Activated CD4-positive, alpha-beta T cell treated with anti-CD3 and anti-CD28 coated beads, Interleukin-2, amount 50 U/mL, for 24 hours (primary cell): ENCODE measurements around the gene OR5M10.
"Not testable (repeated sequence)": the region's sequence is repeated elsewhere in the genome, so short reads cannot be mapped to it uniquely, and the experiment has no call there.

Experiments
- DNase-seq, 2 donors: peaks; one replicate each; pipeline ENCODE4 v3.0.0-alpha.2; 2020; ENCODE audit warnings: low read depth in 1 of 2, low spot score in 1 of 2

OR5M10 gene

DNA sequence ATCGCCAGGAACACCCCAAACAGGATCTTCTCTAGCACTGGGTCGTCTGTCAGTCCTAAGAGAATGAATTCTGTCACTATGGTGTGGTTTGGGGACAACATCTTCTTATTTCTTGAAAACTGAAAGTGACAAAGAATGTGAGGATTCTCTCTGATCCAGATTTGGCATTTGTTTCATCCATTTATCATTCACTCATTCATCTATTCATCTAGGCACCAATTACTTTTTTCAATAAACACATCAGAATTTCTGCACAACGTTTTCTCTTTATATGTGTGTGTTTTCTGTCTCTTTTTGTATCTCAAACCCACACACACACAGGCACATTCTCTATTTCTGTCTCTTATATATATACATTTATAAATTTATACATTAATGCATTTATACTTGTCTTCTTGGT lies at the start of gene OR5M10:
Gene OR5M10 (minus strand): TSS at position 101 of the 400 bp plus-strand sequence. CDS start 0 bp downstream, at position 101.
- DNase-seq, result no peak

DNA sequence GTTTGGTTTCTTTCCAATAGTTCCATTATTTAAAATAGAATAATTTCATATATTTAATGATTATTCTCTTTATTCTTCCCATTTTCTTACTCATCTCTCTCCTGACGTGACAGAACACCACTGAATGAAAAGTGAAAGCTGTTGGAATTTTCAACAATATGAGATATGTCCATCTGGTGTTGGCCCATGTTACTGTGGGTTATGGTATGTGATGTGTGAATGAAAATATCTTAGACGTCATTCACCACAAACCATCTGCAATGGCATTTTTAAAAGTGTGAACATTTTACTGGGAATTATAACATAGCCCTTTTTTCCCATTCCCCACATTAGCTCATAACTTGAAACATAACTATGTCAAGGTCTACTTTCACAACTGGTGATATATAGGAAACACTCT lies 48.4 kb upstream of the OR5M10 start:
- DNase-seq, result no peak

DNA sequence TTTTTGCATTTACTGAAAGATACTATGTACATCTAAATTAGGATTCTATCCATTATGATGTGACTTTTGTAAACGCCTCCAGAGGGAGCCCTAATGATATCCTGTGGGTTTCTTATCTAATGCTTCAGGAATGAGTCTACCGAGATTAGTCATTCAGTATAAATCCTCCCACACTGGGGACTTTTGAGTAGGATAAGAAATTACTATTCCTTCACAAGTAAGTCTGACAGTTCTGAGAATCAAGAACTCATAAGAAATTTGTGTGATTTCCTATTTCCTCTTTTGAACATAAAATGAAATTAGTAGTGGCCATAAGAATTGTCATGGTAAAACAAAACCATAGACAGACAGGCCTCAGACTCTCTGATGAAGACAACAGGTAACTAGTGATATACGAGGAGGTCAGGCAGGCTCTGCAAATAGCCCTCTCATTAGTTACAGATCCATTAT lies 47.2 kb upstream of the OR5M10 start:
- no peak for DNase-seq

DNA sequence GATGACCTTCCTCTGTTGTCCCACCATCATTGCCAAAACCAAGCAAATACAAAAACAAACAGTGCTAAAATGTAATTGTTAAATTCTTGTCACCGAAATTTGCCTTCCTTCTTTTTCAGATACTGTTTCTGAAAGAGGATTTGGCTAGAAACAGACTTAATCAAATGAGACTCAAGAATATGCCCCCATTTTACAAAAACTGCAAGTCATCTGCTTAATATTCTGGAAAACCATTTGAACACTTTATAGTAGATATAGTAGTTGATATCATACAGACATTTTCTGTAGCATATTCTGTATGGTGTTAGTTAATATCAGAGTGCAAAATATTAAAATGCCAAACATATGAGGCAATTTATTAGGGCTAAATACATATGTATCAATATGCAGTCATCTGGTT lies 33.7 kb upstream of the OR5M10 start:
- no peak for DNase-seq

DNA sequence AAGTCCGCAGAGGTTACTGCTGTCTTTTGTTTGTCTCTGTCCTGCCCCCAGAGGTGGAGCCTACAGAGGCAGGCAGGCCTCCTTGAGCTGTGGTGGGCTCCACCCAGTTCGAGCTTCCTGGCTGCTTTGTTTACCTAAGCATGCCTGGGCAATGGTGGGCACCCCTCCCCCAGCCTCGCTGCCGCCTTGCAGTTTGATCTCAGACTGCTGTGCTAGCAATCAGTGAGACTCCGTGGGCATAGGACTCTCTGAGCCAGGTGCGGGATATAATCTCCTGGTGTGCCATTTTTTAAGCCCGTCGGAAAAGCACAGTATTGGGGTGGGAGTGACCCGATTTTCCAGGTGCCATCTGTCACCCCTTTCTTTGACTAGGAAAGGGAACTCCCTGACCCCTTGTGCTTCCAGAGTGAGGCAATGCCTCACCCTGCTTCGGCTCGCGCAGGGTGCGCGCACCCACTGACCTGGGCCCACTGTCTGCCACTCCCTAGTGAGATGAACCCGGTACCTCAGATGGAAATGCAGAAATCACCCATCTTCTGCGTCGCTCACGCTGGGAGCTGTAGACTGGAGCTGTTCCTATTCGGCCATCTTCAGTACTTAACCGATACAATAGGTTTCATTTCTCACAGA lies 14.7 kb upstream of the OR5M10 start:
- DNase-seq, result not testable (repeated sequence)

DNA sequence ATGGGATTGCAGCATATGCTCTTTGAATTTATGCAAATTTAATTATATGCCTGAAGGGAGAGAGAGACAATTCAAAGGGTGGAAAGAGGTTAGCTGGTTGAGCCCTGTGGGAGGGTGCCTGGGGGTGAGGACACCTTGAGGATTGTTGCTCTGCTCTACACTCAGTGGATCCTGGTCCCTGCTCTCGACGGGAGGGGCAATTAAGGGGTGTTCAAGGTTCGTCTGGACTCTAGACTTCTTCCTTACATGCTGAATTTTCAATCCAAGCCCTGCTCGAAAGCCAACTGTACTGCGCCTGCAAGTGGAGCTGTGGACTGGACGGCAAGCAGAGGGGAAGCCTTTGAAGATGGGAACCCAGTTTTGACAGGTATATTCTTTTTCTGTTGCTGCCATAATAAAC lies 18.9 kb downstream of the OR5M10 start:
- DNase-seq, result no peak

DNA sequence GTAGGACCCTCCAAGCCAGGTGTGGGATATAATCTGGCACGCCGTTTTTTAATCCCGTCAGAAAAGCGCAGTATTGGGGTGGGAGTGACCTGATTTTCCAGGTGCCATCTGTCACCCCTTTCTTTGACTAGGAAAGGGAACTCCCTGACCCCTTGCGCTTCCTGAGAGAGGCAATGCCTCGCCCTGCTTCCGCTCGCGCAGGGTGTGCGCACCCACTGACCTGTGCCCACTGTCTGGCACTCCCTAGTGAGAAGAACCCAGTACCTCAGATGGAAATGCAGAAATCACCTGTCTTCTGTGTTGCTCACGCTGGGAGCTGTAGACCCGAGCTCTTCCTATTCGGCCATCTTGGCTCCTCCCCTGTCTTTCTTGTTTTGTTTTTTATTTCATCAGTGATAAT lies 22.8 kb downstream of the OR5M10 start:
- DNase-seq, result not testable (repeated sequence)

DNA sequence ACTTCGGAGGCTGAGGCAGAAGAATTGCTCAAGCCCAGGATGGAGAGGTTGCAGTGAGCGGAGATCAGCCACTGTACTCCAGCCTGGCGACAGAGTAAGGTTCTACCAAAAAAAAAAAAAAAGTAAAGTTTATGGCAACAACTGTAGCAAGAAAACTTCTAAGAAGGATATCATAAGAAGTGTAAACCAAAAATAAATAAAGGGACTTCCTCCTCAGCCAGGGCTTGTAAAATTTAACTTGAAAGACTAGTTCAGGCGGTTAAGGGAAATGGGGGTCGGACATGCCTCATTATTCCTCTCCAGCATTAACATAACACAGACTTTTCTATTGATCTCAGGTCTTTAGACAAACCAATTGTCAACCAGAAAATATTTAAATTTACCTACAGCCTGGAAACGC lies 32.0 kb downstream of the OR5M10 start:
- no peak for DNase-seq

DNA sequence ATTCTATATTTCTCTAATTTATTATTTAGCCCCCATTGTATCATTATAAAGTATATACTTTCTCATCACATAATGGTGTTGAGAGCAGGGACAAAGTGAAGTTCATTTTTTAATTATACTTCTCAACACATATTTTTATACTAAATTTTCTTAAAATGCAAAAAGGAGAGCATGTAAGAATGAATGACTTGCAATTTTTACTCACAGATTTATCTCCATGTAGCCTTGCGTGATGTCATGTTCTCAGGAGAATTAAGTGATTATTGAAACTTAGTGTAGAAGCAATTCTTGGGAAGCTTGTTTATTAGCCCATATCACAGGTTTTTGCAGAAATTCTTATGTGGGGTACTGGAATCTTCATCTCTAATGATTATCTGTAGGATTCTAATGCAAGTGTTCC lies 33.8 kb downstream of the OR5M10 start:
- no peak for DNase-seq

DNA sequence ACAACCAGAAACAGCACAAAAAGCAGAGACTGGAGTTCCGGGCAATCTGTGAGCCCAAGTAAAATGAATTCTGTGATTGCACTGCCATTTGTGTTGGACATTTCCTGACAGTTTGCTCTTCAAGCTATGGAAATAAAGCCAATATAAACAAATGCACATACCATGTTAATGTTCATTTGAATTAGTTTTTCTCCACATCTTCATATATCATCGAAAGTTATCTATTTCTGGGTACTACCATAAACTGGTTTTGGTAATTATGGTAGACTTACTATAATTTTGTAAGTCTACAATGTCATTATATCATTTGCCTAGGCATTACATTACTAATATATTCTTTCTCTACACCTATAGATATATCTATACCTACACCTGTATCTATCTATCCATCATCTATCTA lies 34.4 kb downstream of the OR5M10 start, which contains the start of gene OR5M11:
Gene OR5M11 (minus strand): TSS at position 101 of the 400 bp plus-strand sequence. CDS start 0 bp downstream, at position 101.
- no peak for DNase-seq

DNA sequence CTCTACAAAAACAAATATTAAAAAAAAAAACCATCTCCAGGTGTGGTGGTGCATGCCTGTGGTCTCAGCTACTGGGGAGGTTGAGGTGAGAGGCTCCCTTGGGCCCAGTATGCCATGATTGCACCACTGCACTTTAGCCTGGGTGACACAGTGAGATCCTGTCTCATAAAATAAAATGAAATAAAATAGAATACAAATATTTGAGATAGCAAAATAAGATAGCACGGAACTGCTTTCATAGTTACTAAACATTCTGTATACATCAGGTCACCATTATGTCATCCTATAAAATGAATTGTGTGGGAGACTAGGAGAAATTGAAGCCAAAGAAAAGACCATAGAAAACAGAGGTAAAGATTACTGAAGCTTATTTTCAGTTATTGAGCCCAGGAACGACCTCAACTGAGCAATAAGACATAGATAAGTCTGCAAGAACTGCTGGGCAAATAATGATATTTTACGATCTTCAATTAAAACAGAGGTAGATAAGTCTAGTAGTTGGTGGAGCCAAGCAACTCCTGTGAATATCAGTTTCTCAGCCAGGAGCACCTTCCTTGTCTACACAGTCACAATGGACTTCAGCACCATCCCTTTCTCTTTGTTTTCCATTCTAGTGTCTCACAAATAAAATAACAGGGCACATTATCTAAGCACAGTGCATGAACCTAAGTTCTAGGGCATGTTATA lies 44.3 kb downstream of the OR5M10 start:
- no peak for DNase-seq

DNA sequence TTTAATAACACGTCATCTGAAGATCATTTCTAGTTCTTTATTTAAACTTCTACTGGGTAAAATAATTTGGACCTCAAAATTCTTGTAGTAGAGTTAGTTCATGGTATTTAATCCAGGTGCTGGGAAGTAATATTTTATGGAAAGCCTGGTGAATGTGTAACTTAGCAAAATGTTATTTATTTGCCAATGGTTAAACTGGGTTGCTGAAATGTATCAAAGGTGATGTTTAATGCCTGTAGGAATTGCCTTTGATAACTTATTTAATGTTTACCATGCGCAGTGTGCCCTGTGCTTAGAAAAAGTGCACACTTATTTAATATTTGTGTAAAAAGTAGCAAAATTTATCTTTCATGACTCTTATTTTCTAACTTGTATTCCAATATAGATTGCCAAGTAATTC lies 45.7 kb downstream of the OR5M10 start:
- DNase-seq, result no peak
